Body of pancreas (tissue), 4 donors: ENCODE measurements around the gene ALDH3B2. TPM values are rescaled to one million over a fixed set of nuclear protein-coding genes. Genes with fewer than 3 reads are reported as not detected.
A peak's percentile ranks its signal among the peaks of the same experiment; 100 is the strongest.

ENCODE experiments used
- ATAC-seq: fragments of 150-250 bp; one replicate; pipeline ENCODE4 v1.9.1; 2016
- DNase-seq, 4 donors: peaks; one replicate each; pipeline ENCODE4 v3.0.0-alpha.2; 2019
- H3K27ac ChIP-seq, 4 donors: fragments of 200-600 bp; sonication (generic); 1 replicate in 3 of 4; 2 replicates in 1 of 4; pipeline versions ENCODE4 v1.5.1 to v1.6.1; 2016 to 2019; ENCODE audit warnings: mild to moderate bottlenecking in 1 of 4, mixed read lengths in 1 of 4, moderate library complexity in 1 of 4
- H3K27me3 ChIP-seq, 2 donors: fragments of 200-600 bp; sonication (generic); one replicate each; pipeline ENCODE4 v1.6.0; 2016; ENCODE audit warnings: mild to moderate bottlenecking in 1 of 2
- H3K36me3 ChIP-seq, 2 donors: fragments of 200-600 bp; sonication (generic); replicated peaks in 1 of 2; 2 replicates each; pipeline ENCODE4 v1.5.1; 2016; ENCODE audit warnings: low read depth in 2 of 2; ENCODE audit not compliant: insufficient read depth in 1 of 2
- H3K4me1 ChIP-seq: fragments of 200-600 bp; sonication (generic); one replicate; pipeline ENCODE4 v1.6.0; 2016
- H3K4me3 ChIP-seq, 2 donors: fragments of 200-600 bp; sonication (generic); 1 replicate in 1 of 2; 2 replicates in 1 of 2; pipeline ENCODE4 v1.5.1; 2016 to 2019
- H3K9me3 ChIP-seq, 3 donors: fragments of 200-600 bp; sonication (generic); 1 replicate in 2 of 3; 2 replicates in 1 of 3; pipeline ENCODE4 v1.5.1; 2016
- CTCF ChIP-seq, 7 experiments: fragments of 450-650 bp in 4 of 7; fragments of 200-600 bp in 3 of 7; sonication (generic) in 3 of 7; IDR thresholded peaks; one replicate each; pipeline ENCODE4 v1.5.1; 2016 to 2019; ENCODE audit warnings: antibody characterized with exemption in 7 of 7
- POLR2A ChIP-seq, 3 donors: fragments of 450-650 bp; IDR thresholded peaks; one replicate each; pipeline ENCODE4 v1.6.1; 2016; ENCODE audit warnings: antibody characterized with exemption in 3 of 3, mild to moderate bottlenecking in 2 of 3
- WGBS, 2 donors: methylation state at CpG; one replicate each; pipeline ENCODE4 v1.1.5; 2017; 5-methylcytosine and 5-hydroxymethylcytosine counted together
- intact Hi-C: fragments of 100-400 bp; cut with DNase I; formaldehyde crosslinking; loops from one replicate; pipeline ENCODE4 v1.15.1; 2023
- total RNA-seq, 2 donors: library from RNA; depleted of rRNA; stranded (reverse); fragments of >200 nt; gene quantifications; one replicate each; pipeline ENCODE4 v1.1.0, GENCODE V29; 2016

ALDH3B2 gene
- total RNA-seq, 2 donors from 2014 or later = not detected

DNA sequence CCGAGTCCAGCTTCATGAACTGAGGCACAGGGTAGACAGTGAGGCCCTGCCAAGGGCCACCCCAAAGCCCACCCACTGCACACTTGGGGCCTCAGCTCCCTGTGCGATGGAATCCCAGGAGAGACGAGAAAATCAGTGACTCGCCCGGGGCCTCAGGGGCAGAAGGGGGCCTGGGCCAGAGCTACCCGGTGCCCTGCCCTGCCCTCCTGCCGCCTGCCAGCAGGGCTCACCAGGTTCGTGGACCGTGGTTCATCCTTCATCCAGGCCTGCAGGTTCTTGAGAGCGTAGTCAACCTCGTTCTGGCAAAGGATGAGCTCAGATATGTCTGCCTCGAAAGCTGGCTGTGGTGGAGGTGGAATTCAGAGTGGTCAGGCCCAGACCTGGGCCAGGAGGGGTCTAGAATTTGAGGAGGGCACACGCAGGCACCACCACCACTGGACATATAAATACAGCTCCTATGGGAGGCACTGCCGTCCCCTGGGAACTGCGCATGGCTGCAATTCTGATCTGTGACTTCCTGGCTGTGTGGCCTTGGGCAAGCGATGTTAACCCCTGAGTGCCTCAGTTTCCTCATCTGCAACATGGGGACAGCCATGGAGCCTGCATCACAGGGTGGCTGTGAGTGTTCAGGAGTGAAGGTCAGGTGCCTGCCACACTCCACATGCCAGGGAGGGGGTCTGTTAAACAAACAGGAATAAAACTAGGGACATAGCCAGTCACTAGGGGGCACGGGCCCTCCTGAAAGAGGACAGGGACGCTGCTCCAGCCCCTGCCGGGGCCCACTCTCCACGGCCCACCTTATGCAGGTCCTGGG, 7.5 kb downstream of the ALDH3B2 start:
- Histone ChIP-seq H3K4me3 (no peak overlapping the region), H3K27ac (no peak overlapping the region), H3K9me3 (no peaks in the 10 kb centered on the region), H3K27me3 (no peaks in the 10 kb centered on the region), H3K36me3 (no peaks in the 10 kb centered on the region), H3K4me1 (no peaks in the 10 kb centered on the region)
- 68 to 72% methylated on average over 18 to 20 of the region's 20 CpGs for WGBS, 2 donors
- intact Hi-C loops = loop anchor here (10.0 kb wide), 1 partner anchor 48 kb away; no protein-coding TSS in a partner anchor
- TF ChIP-seq CTCF (IDR thresholded peaks at IDR 0.05) = no peak
- no peak for TF ChIP-seq POLR2A (IDR thresholded peaks at IDR 0.05)
- no peak for DNase-seq
- no peak for ATAC-seq

- Histone ChIP-seq H3K4me3 (no peak overlapping the region), H3K36me3 (no peaks in the 10 kb centered on the region), H3K27me3 (no peaks in the 10 kb centered on the region), H3K27ac (no peak overlapping the region), H3K4me1 (no peaks in the 10 kb centered on the region), H3K9me3 (no peaks in the 10 kb centered on the region)
- DNase-seq (no peak), ATAC-seq (no peak)
- WGBS, 2 donors = 82 to 93% methylated on average over 6 to 11 of the region's 11 CpGs
- intact Hi-C loops = loop anchor here (10.0 kb wide), 1 partner anchor 49 kb away; no protein-coding TSS in a partner anchor
- TF ChIP-seq POLR2A (IDR thresholded peaks at IDR 0.05) = no peak
These were observed 8.1 kb downstream of the ALDH3B2 start for GRCh38 chr11:67666303-67666645.

GRCh38 chr11:67665541-67666302, 8.7 kb downstream of the ALDH3B2 start:
- intact Hi-C loops = loop anchor here (10.0 kb wide), 1 partner anchor 49 kb away; no protein-coding TSS in a partner anchor
- Histone ChIP-seq H3K27ac (no peak overlapping the region), H3K36me3 (no peaks in the 10 kb centered on the region), H3K9me3 (no peaks in the 10 kb centered on the region), H3K4me1 (no peaks in the 10 kb centered on the region), H3K4me3 (no peak overlapping the region), H3K27me3 (no peaks in the 10 kb centered on the region)
- DNase-seq = peak; percentile 48 to 62 (median 55)
- peak in 6 of 7 experiments; percentile 14 to 55 (median 50) for TF ChIP-seq CTCF (IDR thresholded peaks at IDR 0.05)
- no peak for TF ChIP-seq POLR2A (IDR thresholded peaks at IDR 0.05)
- 50 to 53% methylated on average over 8 to 24 of the region's 24 CpGs for WGBS, 2 donors
- peak; percentile 74 for ATAC-seq

GRCh38 chr11:67664696-67665540, 9.5 kb downstream of the ALDH3B2 start:
- TF ChIP-seq CTCF (IDR thresholded peaks at IDR 0.05) (no peak), POLR2A (IDR thresholded peaks at IDR 0.05) (no peak)
- H3K27ac ChIP-seq = no peak overlapping the region
- intact Hi-C loops = loop anchor here (10.0 kb wide), 1 partner anchor 50 kb away; no protein-coding TSS in a partner anchor
- DNase-seq (peak in 1 of 4 donors; percentile 10), ATAC-seq (no peak)
- H3K27me3 ChIP-seq = no peaks in the 10 kb centered on the region
- 64 to 76% methylated on average over 17 to 31 of the region's 33 CpGs for WGBS, 2 donors
- no peaks in the 10 kb centered on the region for H3K36me3 ChIP-seq
- H3K4me3 ChIP-seq = no peak overlapping the region
- H3K4me1 ChIP-seq = no peaks in the 10 kb centered on the region
- no peaks in the 10 kb centered on the region for H3K9me3 ChIP-seq
